ENCODE results near the gene PAX7.

GRCh38 chr1:18700530-18700929 is 69.9 kb downstream of the PAX7 start:
- TF ChIP-seq CTCF (conservative IDR thresholded peaks at IDR 0.05; ENCODE audit: low read depth, low read length) (no peak), POLR2A (IDR thresholded peaks at IDR 0.05; ENCODE audit: low read depth, low read length) (no peak), FOS (IDR thresholded peaks at IDR 0.05; ENCODE audit: low read depth, low read length) (no peak), USF2 (IDR thresholded peaks at IDR 0.05; ENCODE audit: low read depth, low read length) (no peak), RFX5 (IDR thresholded peaks at IDR 0.05; ENCODE audit: low read depth, low read length) (no peak)

All from IMR-90 (cell line).